SK-N-SH (cell line): ENCODE data around the gene ZBTB46. TPM values are rescaled to one million over a fixed set of nuclear protein-coding genes. Genes with fewer than 3 reads are reported as not detected.

ENCODE experiments used
- CTCF ChIA-PET: fragments of 300-600, 350-600 bp; formaldehyde crosslinking; extraction: SDS; loops from one replicate; lab custom pipeline; 2021; lab: Yijun Ruan, JAX
- POLR2A ChIA-PET: fragments of 350-600 bp; sonication (Branson Sonifier 250); formaldehyde crosslinking; extraction: SDS; loops from one replicate; lab custom pipeline; 2020; ENCODE audit warnings: antibody characterized with exemption, inconsistent platforms; lab: Yijun Ruan, JAX
- DNase-seq: peaks from one replicate; pipeline ENCODE4 v3.0.0; 2012
- H2AFZ ChIP-seq: fragments of 200-600 bp; sonication (generic); 2 replicates; pipeline ENCODE4 v1.8.1; 2016; ENCODE audit warnings: antibody characterized with exemption, mild to moderate bottlenecking, low read depth
- H3F3A ChIP-seq: fragments of 200-600 bp; sonication (generic); replicated peaks from 2 replicates; pipeline ENCODE3; 2016; ENCODE audit warnings: antibody characterized with exemption, mild to moderate bottlenecking; ENCODE audit not compliant: insufficient read depth
- H3K27ac ChIP-seq, 2 experiments: fragments of 200-500 bp in 1 of 2; fragments of 200-600 bp in 1 of 2; sonication (Bioruptor generic) in 1 of 2; sonication (generic), shearing (Covaris generic) in 1 of 2; 2 replicates each; pipeline versions ENCODE4 v1.5.1 to v1.6.1; 2014 to 2016; ENCODE audit warnings: low read depth in 2 of 2, inconsistent platforms in 1 of 2, low read length in 1 of 2, mild to moderate bottlenecking in 1 of 2, mixed read lengths in 1 of 2
- H3K27me3 ChIP-seq: fragments of 200-600 bp; sonication (generic), shearing (Covaris generic); 2 replicates; pipeline ENCODE4 v1.6.1; 2016; ENCODE audit warnings: mixed run types; ENCODE audit not compliant: insufficient read depth
- H3K36me3 ChIP-seq, 2 experiments: fragments of 200-500 bp in 1 of 2; fragments of 200-600 bp in 1 of 2; sonication (Bioruptor generic) in 1 of 2; sonication (generic) in 1 of 2; replicated peaks in 1 of 2; 2 replicates each; pipeline versions ENCODE3 to v1.5.1; 2014 to 2016; ENCODE audit warnings: low read length in 1 of 2, mild to moderate bottlenecking in 1 of 2; ENCODE audit not compliant: insufficient read depth in 2 of 2, control insufficient read depth in 1 of 2
- H3K4me1 ChIP-seq, 2 experiments: fragments of 200-500 bp in 1 of 2; fragments of 200-600 bp in 1 of 2; sonication (Bioruptor generic) in 1 of 2; sonication (generic), shearing (Covaris generic) in 1 of 2; 2 replicates each; pipeline versions ENCODE4 v1.5.1 to v1.6.1; 2014 to 2016; ENCODE audit warnings: low read depth in 1 of 2, low read length in 1 of 2, mixed run types in 1 of 2; ENCODE audit not compliant: insufficient read depth in 2 of 2, control insufficient read depth in 1 of 2
- H3K4me2 ChIP-seq: fragments of 200-600 bp; sonication (generic), shearing (Covaris generic); 2 replicates; pipeline ENCODE4 v1.6.1; 2017; ENCODE audit warnings: mixed run types
- H3K4me3 ChIP-seq, 2 experiments: fragments of 200-500 bp in 1 of 2; fragments of 200-600 bp in 1 of 2; sonication (Bioruptor generic) in 1 of 2; sonication (generic), shearing (Covaris generic) in 1 of 2; 2 replicates each; pipeline versions ENCODE4 v1.5.1 to v1.8.1; 2014 to 2016; ENCODE audit warnings: low read depth in 2 of 2, inconsistent platforms in 1 of 2, low read length in 1 of 2, mild to moderate bottlenecking in 1 of 2, mixed read lengths in 1 of 2, moderate library complexity in 1 of 2
- H3K79me2 ChIP-seq: fragments of 200-600 bp; sonication (generic); 2 replicates; pipeline ENCODE4 v1.8.1; 2017; ENCODE audit warnings: mild to moderate bottlenecking; ENCODE audit not compliant: insufficient read depth
- H3K9ac ChIP-seq: fragments of 200-600 bp; sonication (generic); 2 replicates; pipeline ENCODE4 v1.6.1; 2017; ENCODE audit warnings: mixed run types
- H3K9me2 ChIP-seq: fragments of 200-600 bp; sonication (generic); 2 replicates; pipeline ENCODE4 v1.6.1; 2017; ENCODE audit warnings: mixed run types
- H3K9me3 ChIP-seq: fragments of 200-600 bp; sonication (generic); 2 replicates; pipeline ENCODE4 v1.6.1; 2017; ENCODE audit warnings: mixed run types, mild to moderate bottlenecking, moderate library complexity
- H4K20me1 ChIP-seq: fragments of 200-600 bp; sonication (generic); 2 replicates; pipeline ENCODE4 v1.6.1; 2017; ENCODE audit warnings: mild to moderate bottlenecking, mixed run types; ENCODE audit not compliant: insufficient read depth
- CHD2 ChIP-seq: fragments of 150-350 bp; IDR thresholded peaks from 2 replicates; pipeline ENCODE4 v1.6.1; 2018; ENCODE audit warnings: low read length; ENCODE audit not compliant: partially characterized antibody
- CTCF ChIP-seq: fragments of 200-600 bp; sonication (generic); IDR thresholded peaks from 2 replicates; pipeline ENCODE4 v1.6.1; 2017; ENCODE audit warnings: antibody characterized with exemption, mild to moderate bottlenecking, moderate library complexity
- ELF1 ChIP-seq: IDR thresholded peaks from 2 replicates; pipeline ENCODE4 v1.4.0; 2012
- EP300 ChIP-seq, 2 experiments: IDR thresholded peaks; 2 replicates each; pipeline versions ENCODE4 v1.4.0 to v1.6.1; 2012; ENCODE audit warnings: borderline replicate concordance in 1 of 2, low read depth in 1 of 2, low read length in 1 of 2
- FOSL2 ChIP-seq: IDR thresholded peaks from 2 replicates; pipeline ENCODE4 v1.4.0; 2012; ENCODE audit warnings: low read depth, mild to moderate bottlenecking, moderate library complexity, borderline replicate concordance
- FOXM1 ChIP-seq: IDR thresholded peaks from 2 replicates; pipeline ENCODE4 v1.4.0; 2012; ENCODE audit warnings: low read depth, mild to moderate bottlenecking
- MAX ChIP-seq: IDR thresholded peaks from 2 replicates; pipeline ENCODE4 v1.4.0; 2012; ENCODE audit warnings: low read depth
- MEF2A ChIP-seq: IDR thresholded peaks from 2 replicates; pipeline ENCODE4 v1.4.0; 2012; ENCODE audit warnings: low read depth, borderline replicate concordance
- MXI1 ChIP-seq: IDR thresholded peaks from 2 replicates; pipeline ENCODE4 v1.6.1; 2012; ENCODE audit warnings: mild to moderate bottlenecking, low read depth, low read length, improper control_type of control experiment
- NRF1 ChIP-seq: IDR thresholded peaks from 2 replicates; pipeline ENCODE4 v1.6.1; 2012; ENCODE audit warnings: low read depth, mild to moderate bottlenecking, low read length
- PBX3 ChIP-seq: IDR thresholded peaks from 2 replicates; pipeline ENCODE4; 2012
- RFX5 ChIP-seq: IDR thresholded peaks from 2 replicates; pipeline ENCODE4 v1.6.1; 2012; ENCODE audit warnings: mild to moderate bottlenecking, improper control_type of control experiment, low read length
- RXRA ChIP-seq: IDR thresholded peaks from 2 replicates; pipeline ENCODE4 v1.4.0; 2012; ENCODE audit warnings: low read depth, mild to moderate bottlenecking, borderline replicate concordance
- TAF1 ChIP-seq: IDR thresholded peaks from 2 replicates; pipeline ENCODE4 v1.6.1; 2012; ENCODE audit warnings: low read depth, mild to moderate bottlenecking, low read length, moderate library complexity, borderline replicate concordance
- TEAD4 ChIP-seq: IDR thresholded peaks from 2 replicates; pipeline ENCODE4 v1.4.0; 2012; ENCODE audit warnings: mild to moderate bottlenecking, borderline replicate concordance; ENCODE audit not compliant: insufficient read depth
- USF1 ChIP-seq: IDR thresholded peaks from 2 replicates; pipeline ENCODE4 v1.4.0; 2012; ENCODE audit warnings: low read depth, borderline replicate concordance
- USF2 ChIP-seq: fragments of 150-350 bp; IDR thresholded peaks from 2 replicates; pipeline ENCODE4 v1.6.1; 2017; ENCODE audit warnings: antibody characterized with exemption, low read length, low read depth, borderline replicate concordance
- YY1 ChIP-seq: IDR thresholded peaks from 2 replicates; pipeline ENCODE4 v1.4.0; 2012; ENCODE audit warnings: low read depth, mild to moderate bottlenecking
- WGBS: methylation state at CpG from one replicate; pipeline ENCODE4 v1.1.6; 2017; ENCODE audit warnings: low lambda C conversion rate; 5-methylcytosine and 5-hydroxymethylcytosine counted together
- polyA plus RNA-seq, 3 experiments: library from polyadenylated mRNA; depleted of rRNA; stranded (reverse); fragments of >200 nt; gene quantifications; 2 replicates each; pipeline ENCODE4 v1.2.3, GENCODE V29; 2012

The ZBTB46 gene
- polyA plus RNA-seq, 1 of the 3 experiments (the other 2 are of a cell fraction) = 0.15 TPM

GRCh38 chr20:63706027-63706695, 124.9 kb downstream of the ZBTB46 start:
- Histone ChIP-seq H3F3A (peaks cover 4% of the 10 kb centered on the region), H3K27me3 (no peaks in the 10 kb centered on the region), H3K9ac (peak overlapping the region; percentile 89; the same call in 1 of the 2 replicates), H3K9me2 (no peaks in the 10 kb centered on the region), H4K20me1 (no peaks in the 10 kb centered on the region), H3K27ac (peak overlapping the region in 1 of 2 experiments; percentile 65; a peak in 1 of 4 replicates), H3K4me1 (peaks cover 0 to 30% of the 10 kb centered on the region in 2 experiments; a peak in 1 of 4 replicates), H3K4me3 (peak overlapping the region; percentile 70 to 90; a peak in 3 of 4 replicates), H3K79me2 (peaks cover 64% of the 10 kb centered on the region), H3K9me3 (no peaks in the 10 kb centered on the region), H3K4me2 (peak overlapping the region; percentile 92), H3K36me3 (peaks cover 36 to 38% of the 10 kb centered on the region in 2 experiments), H2AFZ (no peak overlapping the region)
- no peak for DNase-seq
- CTCF ChIA-PET = interaction anchor here (1.1 kb wide), 2 partner anchors 12 to 267 kb away, joined by 3 to 4 read pairs; no protein-coding TSS in a partner anchor
- WGBS = 65% methylated on average over 11 of the region's 12 CpGs
- TF ChIP-seq ELF1 = no peak
- TF ChIP-seq NRF1 = no peak
- POLR2A ChIA-PET = no interaction called here

GRCh38 chr20:63705232-63706026, 125.6 kb downstream of the ZBTB46 start:
- H3K9ac ChIP-seq = peak overlapping the region; percentile 89; the same call in 1 of the 2 replicates
- no peaks in the 10 kb centered on the region for H3K27me3 ChIP-seq
- H3K9me2 ChIP-seq = no peaks in the 10 kb centered on the region
- H3K9me3 ChIP-seq = no peaks in the 10 kb centered on the region
- 83% methylated on average over 8 of the region's 8 CpGs for WGBS
- H3K79me2 ChIP-seq = peaks cover 56% of the 10 kb centered on the region
- ChIA-PET CTCF (interaction anchor here (1.1 to 1.8 kb wide), 2 partner anchors 34 to 268 kb away, joined by 4 read pairs; partner anchors contain the start of gene SLC2A4RG), POLR2A (no interaction called here)
- no peaks in the 10 kb centered on the region for H4K20me1 ChIP-seq
- H3K4me2 ChIP-seq = no peak overlapping the region
- H3K36me3 ChIP-seq = peaks cover 29 to 30% of the 10 kb centered on the region in 2 experiments
- peaks cover 0 to 30% of the 10 kb centered on the region in 2 experiments; a peak in 1 of 4 replicates for H3K4me1 ChIP-seq
- H3K4me3 ChIP-seq = no peak overlapping the region
- no peak for DNase-seq
- H3K27ac ChIP-seq = no peak overlapping the region
- peaks cover under 1% of the 10 kb centered on the region for H3F3A ChIP-seq
- no peak overlapping the region for H2AFZ ChIP-seq
- TF ChIP-seq YY1 = no peak
- TF ChIP-seq MXI1 = no peak
- TF ChIP-seq CHD2 = no peak
- no peak for TF ChIP-seq TAF1
- TF ChIP-seq CTCF = no peak
- TF ChIP-seq EP300 (IDR thresholded peaks at IDR 0.05; ENCODE audit: borderline replicate concordance in 1 of 2, low read depth in 1 of 2, low read length in 1 of 2) = no peak
- no peak for TF ChIP-seq RFX5
- no peak for TF ChIP-seq FOSL2
- TF ChIP-seq PBX3 = no peak
- TF ChIP-seq MEF2A = no peak
- no peak for TF ChIP-seq FOXM1
- TF ChIP-seq USF1 = no peak
- no peak for TF ChIP-seq TEAD4
- TF ChIP-seq MAX = no peak
- no peak for TF ChIP-seq USF2
- no peak for TF ChIP-seq RXRA
